ENCODE data around the gene CDK5RAP1.

GRCh38 chr20:33370291-33370690, 31.0 kb downstream of the CDK5RAP1 start:
- TF ChIP-seq, protein P1, sequence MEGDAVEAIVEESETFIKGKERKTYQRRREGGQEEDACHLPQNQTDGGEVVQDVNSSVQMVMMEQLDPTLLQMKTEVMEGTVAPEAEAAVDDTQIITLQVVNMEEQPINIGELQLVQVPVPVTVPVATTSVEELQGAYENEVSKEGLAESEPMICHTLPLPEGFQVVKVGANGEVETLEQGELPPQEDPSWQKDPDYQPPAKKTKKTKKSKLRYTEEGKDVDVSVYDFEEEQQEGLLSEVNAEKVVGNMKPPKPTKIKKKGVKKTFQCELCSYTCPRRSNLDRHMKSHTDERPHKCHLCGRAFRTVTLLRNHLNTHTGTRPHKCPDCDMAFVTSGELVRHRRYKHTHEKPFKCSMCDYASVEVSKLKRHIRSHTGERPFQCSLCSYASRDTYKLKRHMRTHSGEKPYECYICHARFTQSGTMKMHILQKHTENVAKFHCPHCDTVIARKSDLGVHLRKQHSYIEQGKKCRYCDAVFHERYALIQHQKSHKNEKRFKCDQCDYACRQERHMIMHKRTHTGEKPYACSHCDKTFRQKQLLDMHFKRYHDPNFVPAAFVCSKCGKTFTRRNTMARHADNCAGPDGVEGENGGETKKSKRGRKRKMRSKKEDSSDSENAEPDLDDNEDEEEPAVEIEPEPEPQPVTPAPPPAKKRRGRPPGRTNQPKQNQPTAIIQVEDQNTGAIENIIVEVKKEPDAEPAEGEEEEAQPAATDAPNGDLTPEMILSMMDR (conservative IDR thresholded peaks at IDR 0.05; ENCODE audit: low read depth, low read length), result no peak
- no peak for TF ChIP-seq EZH2phosphoT487 (IDR thresholded peaks at IDR 0.05; ENCODE audit: borderline replicate concordance, low read length)
- no peak for TF ChIP-seq EZH2 (IDR thresholded peaks at IDR 0.05; ENCODE audit: low read length, unreplicated experiment)

Data from PC-3 (cell line).